H1 (cell line): ENCODE data around the gene FOXRED1.

Experiments
- ASH2L ChIP-seq: fragments of 200-600, 300-600 bp; sonication (generic); IDR thresholded peaks from one replicate; pipeline ENCODE4 v1.7.1; 2017; ENCODE audit warnings: low read length
- ATF3 ChIP-seq: IDR thresholded peaks from 2 replicates; pipeline ENCODE4 v1.6.1; 2011; ENCODE audit warnings: low read depth, mild to moderate bottlenecking, low read length; ENCODE audit not compliant: insufficient read depth
- CEBPB ChIP-seq: IDR thresholded peaks from 2 replicates; pipeline ENCODE4 v1.6.1; 2012; ENCODE audit warnings: low read depth, low read length
- CTCF ChIP-seq, 3 experiments: IDR thresholded peaks; 1 replicate in 2 of 3; 2 replicates in 1 of 3; pipeline versions ENCODE4 v1.5.1 to v1.6.1; 2011; ENCODE audit warnings: low read length in 3 of 3, mild to moderate bottlenecking in 3 of 3, inconsistent platforms in 2 of 3, low read depth in 1 of 3, moderate library complexity in 1 of 3; ENCODE audit not compliant: insufficient read depth in 1 of 3; ENCODE audit errors: control extremely low read depth in 1 of 3
- EP300 ChIP-seq, 2 experiments: IDR thresholded peaks; 1 replicate in 1 of 2; 2 replicates in 1 of 2; pipeline ENCODE4 v1.6.1; 2011 to 2012; ENCODE audit warnings: low read depth in 2 of 2, low read length in 2 of 2, mild to moderate bottlenecking in 2 of 2, borderline replicate concordance in 1 of 2, inconsistent platforms in 1 of 2, moderate library complexity in 1 of 2
- FOSL1 ChIP-seq: IDR thresholded peaks from 2 replicates; pipeline ENCODE4 v1.6.1; 2011; ENCODE audit warnings: mild to moderate bottlenecking, low read depth, low read length, moderate library complexity; ENCODE audit not compliant: insufficient read depth
- GABPA ChIP-seq: IDR thresholded peaks from 2 replicates; pipeline ENCODE4 v1.6.1; 2011; ENCODE audit warnings: mild to moderate bottlenecking, low read length, moderate library complexity, borderline replicate concordance; ENCODE audit not compliant: insufficient read depth
- POLR2A ChIP-seq, 2 experiments: IDR thresholded peaks; 1 replicate in 1 of 2; 2 replicates in 1 of 2; pipeline ENCODE4 v1.6.1; 2011; ENCODE audit warnings: low read depth in 2 of 2, low read length in 2 of 2, mild to moderate bottlenecking in 2 of 2; ENCODE audit errors: control extremely low read depth in 1 of 2
- POLR2AphosphoS5 ChIP-seq: IDR thresholded peaks from 2 replicates; pipeline ENCODE4 v1.6.1; 2011; ENCODE audit warnings: low read depth, low read length
- RFX5 ChIP-seq: IDR thresholded peaks from 2 replicates; pipeline ENCODE4 v1.6.1; 2011; ENCODE audit warnings: low read depth, low read length, improper control_type of control experiment, borderline replicate concordance
- SIX5 ChIP-seq: IDR thresholded peaks from 2 replicates; pipeline ENCODE4 v1.6.1; 2011; ENCODE audit warnings: mild to moderate bottlenecking, low read depth, low read length

GRCh38 chr11:126327281-126328000, 58.5 kb downstream of the FOXRED1 start:
- TF ChIP-seq EP300 (IDR thresholded peaks at IDR 0.05; ENCODE audit: borderline replicate concordance in 1 of 2, low read depth in 2 of 2, low read length in 2 of 2) (no peak), ASH2L (no peak), CTCF (IDR thresholded peaks at IDR 0.05; ENCODE audit: control extremely low read depth in 1 of 3, insufficient read depth in 1 of 3, low read depth in 1 of 3, low read length in 3 of 3) (no peak), POLR2A (IDR thresholded peaks at IDR 0.05; ENCODE audit: control extremely low read depth in 1 of 2, low read depth in 2 of 2, low read length in 2 of 2) (no peak), POLR2AphosphoS5 (no peak), ATF3 (no peak), CEBPB (no peak), RFX5 (no peak), SIX5 (no peak), GABPA (no peak), FOSL1 (no peak)
